Esophagus (tissue), 2 donors: ENCODE measurements around the gene INO80E. TPM values are rescaled to one million over a fixed set of nuclear protein-coding genes. Genes with fewer than 3 reads are reported as not detected.

Source experiments
- H3K27ac ChIP-seq, 2 donors: one replicate each; pipeline ENCODE4 v1.5.1; 2013; ENCODE audit warnings: low read depth in 2 of 2, mild to moderate bottlenecking in 2 of 2, inconsistent platforms in 1 of 2, low read length in 1 of 2, moderate library complexity in 1 of 2
- H3K27me3 ChIP-seq, 2 donors: one replicate each; pipeline ENCODE4 v1.6.1; 2013; ENCODE audit warnings: low read length in 2 of 2, control low read depth in 1 of 2, mild to moderate bottlenecking in 1 of 2; ENCODE audit not compliant: insufficient read depth in 2 of 2, control insufficient read depth in 1 of 2
- H3K36me3 ChIP-seq, 2 donors: one replicate each; pipeline ENCODE4 v1.6.1; 2013; ENCODE audit warnings: low read length in 1 of 2; ENCODE audit not compliant: control insufficient read depth in 2 of 2, insufficient read depth in 2 of 2
- H3K4me1 ChIP-seq, 2 donors: one replicate each; pipeline ENCODE4 v1.6.1; 2013; ENCODE audit warnings: low read length in 1 of 2; ENCODE audit not compliant: control insufficient read depth in 2 of 2, insufficient read depth in 2 of 2
- H3K4me3 ChIP-seq, 2 donors: one replicate each; pipeline ENCODE4 v1.5.1; 2013; ENCODE audit warnings: low read length in 2 of 2, mild to moderate bottlenecking in 2 of 2, low read depth in 1 of 2, moderate library complexity in 1 of 2
- H3K9me3 ChIP-seq, 2 donors: one replicate each; pipeline ENCODE4 v1.6.1; 2013; ENCODE audit warnings: mild to moderate bottlenecking in 2 of 2, low read depth in 1 of 2, low read length in 1 of 2, moderate library complexity in 1 of 2; ENCODE audit not compliant: control insufficient read depth in 2 of 2, insufficient read depth in 1 of 2
- WGBS, 2 donors: extraction: QIAGEN DNeasy Blood & Tissue Kit; methylation state at CpG; one replicate each; pipeline ENCODE4 v1.1.7; 2013; 5-methylcytosine and 5-hydroxymethylcytosine counted together
- polyA plus RNA-seq, 2 donors: library from polyadenylated mRNA; stranded (reverse); fragments of 200-250 nt; gene quantifications; one replicate each; pipeline ENCODE4 v1.2.3, GENCODE V29; 2013
- donor health status: healthy with polysubstance abuse.
- donor health status: Bipolar disorder and iron deficiency.

The INO80E gene
- polyA plus RNA-seq, 2 donors = 46.4 to 82.1 TPM

- Histone ChIP-seq H3K36me3 (no peaks in the 10 kb centered on the region), H3K4me1 (peaks cover 0 to 2% of the 10 kb centered on the region in 2 donors), H3K9me3 (no peaks in the 10 kb centered on the region), H3K27ac (no peak overlapping the region), H3K27me3 (peaks cover 0 to 22% of the 10 kb centered on the region in 2 donors), H3K4me3 (no peak overlapping the region)
- WGBS, 2 donors = 40 to 42% methylated on average over 12 to 13 of the region's 13 CpGs
These were observed 31.8 kb downstream of the INO80E start for GRCh38 chr16:30027588-30028437.

GRCh38 chr16:30028438-30029076 is 32.5 kb downstream of the INO80E start:
- H3K9me3 ChIP-seq = no peaks in the 10 kb centered on the region

GRCh38 chr16:30030011-30030685 is 34.1 kb downstream of the INO80E start:
- H3K4me3 ChIP-seq = no peak overlapping the region
- no peaks in the 10 kb centered on the region for H3K9me3 ChIP-seq
- no peak overlapping the region for H3K27ac ChIP-seq
- peaks cover 0 to 2% of the 10 kb centered on the region in 2 donors for H3K4me1 ChIP-seq
- H3K27me3 ChIP-seq = peaks cover 0 to 22% of the 10 kb centered on the region in 2 donors
- H3K36me3 ChIP-seq = no peaks in the 10 kb centered on the region
- WGBS, 2 donors = 26 to 28% methylated on average over 23 of the region's 23 CpGs

More at GRCh38 chr16:30028438-30029076, 32.5 kb downstream of the INO80E start:
- Histone ChIP-seq H3K27me3 (peaks cover 0 to 22% of the 10 kb centered on the region in 2 donors), H3K4me3 (no peak overlapping the region), H3K27ac (no peak overlapping the region), H3K4me1 (peaks cover 0 to 2% of the 10 kb centered on the region in 2 donors), H3K36me3 (no peaks in the 10 kb centered on the region)
- WGBS, 2 donors = 12 to 13% methylated on average over 18 of the region's 18 CpGs

- WGBS, 2 donors = 3 to 4% methylated on average over 24 to 26 of the region's 27 CpGs
- H3K4me1 ChIP-seq = peaks cover 0 to 2% of the 10 kb centered on the region in 2 donors
- no peak within 1 kb of the TSS for H3K4me3 ChIP-seq
- H3K27me3 ChIP-seq = peaks cover 0 to 22% of the 10 kb centered on the region in 2 donors
- no peaks in the 10 kb centered on the region for H3K9me3 ChIP-seq
- no peaks in the 10 kb centered on the region for H3K36me3 ChIP-seq
- no peak within 1 kb of the TSS for H3K27ac ChIP-seq
These were observed 34.9 kb downstream of the INO80E start, which contains the start of gene TLCD3B for GRCh38 chr16:30030841-30031413. TSS of gene TLCD3B (minus strand) at chr16:30031271. CDS start at chr16:30030527, 744 bp downstream.

- Histone ChIP-seq H3K27me3 (peaks cover 0 to 20% of the 10 kb centered on the region in 2 donors), H3K4me3 (no peak overlapping the region), H3K27ac (no peak overlapping the region), H3K9me3 (no peaks in the 10 kb centered on the region), H3K4me1 (peaks cover 0 to 2% of the 10 kb centered on the region in 2 donors), H3K36me3 (no peaks in the 10 kb centered on the region)
- 15 to 26% methylated on average over 11 of the region's 11 CpGs for WGBS, 2 donors
These were observed 35.5 kb downstream of the INO80E start for GRCh38 chr16:30031477-30031918.

GRCh38 chr16:30032083-30032819 is 36.2 kb downstream of the INO80E start:
- H3K4me1 ChIP-seq = peaks cover 0 to 2% of the 10 kb centered on the region in 2 donors
- no peak overlapping the region for H3K27ac ChIP-seq
- H3K4me3 ChIP-seq = no peak overlapping the region
- peaks cover 0 to 17% of the 10 kb centered on the region in 2 donors for H3K27me3 ChIP-seq
- no peaks in the 10 kb centered on the region for H3K36me3 ChIP-seq
- no peaks in the 10 kb centered on the region for H3K9me3 ChIP-seq
- 25% methylated on average over 12 of the region's 12 CpGs for WGBS, 2 donors

- H3K27ac ChIP-seq = no peak overlapping the region
- H3K9me3 ChIP-seq = no peaks in the 10 kb centered on the region
- H3K4me1 ChIP-seq = peaks cover 0 to 2% of the 10 kb centered on the region in 2 donors
- H3K36me3 ChIP-seq = no peaks in the 10 kb centered on the region
- H3K4me3 ChIP-seq = no peak overlapping the region
- 67 to 68% methylated on average over 7 of the region's 7 CpGs for WGBS, 2 donors
- peaks cover 0 to 17% of the 10 kb centered on the region in 2 donors for H3K27me3 ChIP-seq
These were observed 37.2 kb downstream of the INO80E start for GRCh38 chr16:30033270-30033669.

- 66 to 71% methylated on average over 5 of the region's 5 CpGs for WGBS, 2 donors
- no peaks in the 10 kb centered on the region for H3K27me3 ChIP-seq
- no peak overlapping the region for H3K27ac ChIP-seq
- no peak overlapping the region for H3K4me3 ChIP-seq
- H3K4me1 ChIP-seq = no peaks in the 10 kb centered on the region
- no peaks in the 10 kb centered on the region for H3K9me3 ChIP-seq
- no peaks in the 10 kb centered on the region for H3K36me3 ChIP-seq
These were observed 44.2 kb downstream of the INO80E start for GRCh38 chr16:30040221-30040620.
